HK-2 (cell line): ENCODE results near the gene JARID2.
A peak's percentile ranks its signal among the peaks of the same experiment; 100 is the strongest.

Experiments used
- DNase-seq: peaks from one replicate; pipeline ENCODE4 v3.0.0-alpha.2; 2018; ENCODE audit not compliant: unreplicated experiment

The JARID2 gene

DNA sequence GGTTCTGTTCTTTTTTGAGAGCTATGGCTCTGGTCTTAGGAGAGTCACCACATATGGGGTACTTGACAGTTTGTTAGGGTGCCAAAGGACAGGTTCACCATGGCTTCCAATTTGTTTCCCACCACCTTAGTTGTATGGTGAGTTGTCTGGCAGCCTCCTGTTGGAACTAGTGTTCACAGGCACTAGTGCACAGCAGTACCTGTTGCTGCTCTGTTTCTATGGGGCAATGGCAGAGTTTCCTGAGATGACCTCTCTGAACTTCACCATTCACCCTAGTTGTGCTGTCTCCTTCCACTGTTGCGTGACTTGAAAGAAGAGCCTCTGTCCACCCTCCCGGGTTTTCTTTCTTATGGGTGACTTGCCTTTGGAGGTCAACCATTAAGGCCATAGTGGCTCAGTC is 129.1 kb downstream of the JARID2 start:
- no peak for DNase-seq

DNA sequence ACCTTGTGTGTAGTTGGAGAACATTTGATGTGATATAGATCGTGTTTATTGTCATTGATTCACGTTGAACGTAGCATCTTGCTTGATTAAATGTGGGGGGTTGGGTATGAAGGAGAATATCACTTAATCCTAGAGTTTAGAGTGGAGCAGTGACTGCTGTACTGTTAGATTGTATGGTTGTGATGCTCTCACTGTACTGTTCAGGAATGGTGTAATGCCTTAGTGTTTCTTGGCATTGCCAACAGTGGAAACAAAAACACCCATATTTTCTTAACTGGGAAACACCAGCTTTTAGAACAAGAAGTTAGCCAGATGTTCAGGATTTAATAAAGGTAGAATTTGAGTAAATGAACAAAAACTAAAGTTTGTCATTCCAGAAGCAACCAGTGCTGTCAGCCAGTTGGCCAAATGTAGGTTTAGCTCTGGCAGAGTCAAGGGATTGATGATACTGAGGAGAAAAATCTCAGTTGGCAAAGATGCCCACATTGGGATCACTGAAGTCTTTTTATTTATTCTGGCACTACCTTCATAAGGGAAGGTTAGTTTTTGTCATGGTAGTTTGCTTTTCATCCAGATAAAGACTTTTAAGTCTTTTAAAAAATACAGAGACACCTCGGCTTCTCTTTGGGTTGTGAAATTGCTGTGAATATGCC is 129.9 kb downstream of the JARID2 start:
- DNase-seq, result no peak

DNA sequence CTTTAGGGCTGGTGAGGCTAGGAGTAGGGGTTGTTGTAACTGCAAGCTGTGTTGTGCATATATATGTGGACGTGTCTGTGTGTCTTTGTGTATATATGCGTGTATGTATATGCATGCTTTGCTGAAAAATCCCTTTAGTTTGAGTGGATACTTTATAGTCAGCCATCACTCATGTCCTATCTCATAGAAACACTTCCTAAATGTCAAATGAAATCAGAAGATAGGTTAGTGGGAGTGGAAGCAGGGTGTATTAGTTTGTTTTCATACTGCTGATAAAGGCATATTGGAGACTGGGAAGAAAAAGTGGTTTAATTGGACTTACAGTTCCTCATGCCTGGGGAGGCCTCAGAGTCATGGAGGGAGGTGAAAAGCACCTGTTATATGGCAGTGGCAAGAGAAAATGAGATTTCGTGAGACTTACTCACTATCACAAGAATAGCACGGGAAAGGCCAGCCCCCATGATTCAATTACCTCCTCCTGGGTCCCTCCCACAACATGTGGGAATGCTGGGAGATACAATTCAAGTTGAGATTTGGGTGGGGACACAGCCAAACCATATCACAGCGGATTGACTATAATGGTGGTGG is 131.1 kb downstream of the JARID2 start:
- DNase-seq, result no peak

DNA sequence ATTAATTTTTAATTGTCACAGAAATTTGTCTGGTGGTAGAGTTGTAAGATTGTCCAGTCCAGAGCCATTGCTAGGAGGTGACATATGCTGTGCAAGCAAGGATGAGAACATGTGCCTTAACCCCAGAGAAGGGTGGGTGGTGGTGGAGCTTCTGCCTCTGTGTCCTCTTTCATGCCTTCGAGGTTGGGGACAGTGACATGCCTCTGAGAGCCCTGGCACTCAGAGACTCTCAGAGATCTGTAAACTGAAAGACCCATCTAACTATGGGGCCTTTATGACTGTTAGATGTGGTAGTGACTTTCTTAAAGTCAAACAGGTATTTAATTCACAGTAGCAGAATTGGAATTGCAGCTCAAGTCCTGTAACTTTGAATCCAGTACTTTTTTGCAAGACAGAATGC is 132.4 kb downstream of the JARID2 start:
- DNase-seq, result no peak

DNA sequence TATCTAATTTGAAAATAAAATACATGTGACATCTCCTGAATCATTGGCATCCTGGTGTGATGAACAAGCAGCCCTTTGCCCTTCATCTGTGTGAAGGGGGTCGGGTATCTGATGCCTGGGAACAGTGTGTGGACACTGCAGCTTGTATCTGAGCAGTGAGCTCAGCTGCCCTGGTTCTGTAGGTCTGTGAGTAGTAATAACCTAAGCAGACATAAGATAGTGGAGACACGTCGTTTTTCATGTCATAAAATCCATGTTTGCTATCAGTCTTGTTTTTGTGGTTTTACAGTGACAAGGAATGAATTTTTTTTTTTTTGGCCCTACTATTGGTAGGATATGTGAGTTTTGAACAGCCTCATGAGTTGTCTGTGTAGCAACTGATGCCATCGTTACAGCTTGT is 133.0 kb downstream of the JARID2 start:
- DNase-seq, result no peak

DNA sequence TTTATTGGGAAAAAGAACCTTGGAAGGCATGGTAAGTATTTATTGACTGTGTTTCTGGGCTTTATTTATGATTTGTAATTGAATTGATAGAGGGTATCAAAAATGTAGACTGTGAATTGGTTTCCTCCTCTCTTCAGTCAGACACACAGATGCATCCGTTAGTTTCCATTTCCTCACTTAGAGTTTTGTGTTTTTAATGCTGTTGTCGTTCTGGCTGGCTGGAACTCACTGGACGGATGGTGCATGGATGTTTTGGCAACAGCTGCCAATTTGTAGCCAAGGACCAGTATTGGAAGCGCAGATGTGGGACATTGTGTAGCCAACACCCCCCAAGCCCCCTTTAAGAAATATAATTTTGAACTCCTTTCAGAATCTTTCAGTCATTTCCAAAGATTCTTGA is 134.5 kb downstream of the JARID2 start:
- no peak for DNase-seq

DNA sequence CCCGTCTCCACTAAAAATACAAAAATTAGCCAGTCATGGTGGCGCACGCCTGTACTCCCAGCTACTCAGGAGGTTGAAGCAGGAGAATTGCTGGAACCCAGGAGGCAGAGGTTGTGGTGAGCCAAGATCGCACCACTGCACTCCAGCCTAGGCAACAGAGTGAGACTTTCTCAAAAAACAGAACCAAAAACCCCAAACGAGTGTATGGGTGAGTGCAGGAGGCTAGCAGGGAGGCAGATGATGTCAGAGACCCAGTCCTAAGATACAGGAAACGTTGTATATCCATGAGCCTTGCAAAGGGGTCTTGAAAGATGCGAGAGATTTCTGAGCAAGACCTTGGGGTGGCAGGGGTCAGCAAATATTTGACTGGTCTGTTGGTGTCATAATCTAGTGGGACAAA is 136.2 kb downstream of the JARID2 start:
- no peak for DNase-seq

DNA sequence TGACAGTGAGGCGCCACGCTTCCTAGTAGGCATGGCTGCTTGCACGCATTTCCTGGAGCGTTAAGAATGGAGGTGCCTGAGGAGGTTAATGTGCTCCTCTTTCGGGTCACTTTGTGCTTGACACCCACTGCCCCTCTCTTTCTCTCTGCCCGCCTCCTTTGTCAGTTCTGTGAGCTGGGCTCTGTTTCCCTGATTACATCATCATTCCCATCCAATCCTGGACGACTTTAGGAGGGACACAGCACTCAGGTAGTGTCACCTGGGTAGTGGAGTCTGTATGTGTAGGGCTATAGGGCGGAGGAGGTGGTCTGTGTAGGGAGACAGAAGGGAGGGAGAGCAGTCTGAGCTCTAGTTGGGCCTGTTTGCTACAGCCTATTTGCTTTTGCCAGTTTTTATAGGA is 136.8 kb downstream of the JARID2 start:
- no peak for DNase-seq

DNA sequence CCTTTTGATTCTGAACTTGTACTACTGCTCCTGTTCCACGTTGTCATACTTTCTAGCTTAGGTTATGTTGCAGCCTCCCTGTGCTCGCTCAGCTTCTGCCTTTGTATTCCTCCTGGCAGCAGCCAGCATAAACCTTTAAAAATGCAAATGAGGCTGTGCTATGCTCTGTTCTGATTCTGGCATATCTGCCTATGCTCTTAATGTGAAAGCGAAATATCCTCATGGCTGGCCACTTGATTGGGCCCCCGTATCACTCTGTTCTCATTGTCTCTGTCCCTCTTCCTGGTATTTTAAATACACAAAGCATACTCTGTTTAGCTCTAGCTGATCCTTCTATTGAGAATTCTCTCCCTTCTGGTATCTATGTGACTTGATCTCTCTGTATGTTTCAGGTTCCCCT is 139.0 kb downstream of the JARID2 start:
- DNase-seq, result no peak

DNA sequence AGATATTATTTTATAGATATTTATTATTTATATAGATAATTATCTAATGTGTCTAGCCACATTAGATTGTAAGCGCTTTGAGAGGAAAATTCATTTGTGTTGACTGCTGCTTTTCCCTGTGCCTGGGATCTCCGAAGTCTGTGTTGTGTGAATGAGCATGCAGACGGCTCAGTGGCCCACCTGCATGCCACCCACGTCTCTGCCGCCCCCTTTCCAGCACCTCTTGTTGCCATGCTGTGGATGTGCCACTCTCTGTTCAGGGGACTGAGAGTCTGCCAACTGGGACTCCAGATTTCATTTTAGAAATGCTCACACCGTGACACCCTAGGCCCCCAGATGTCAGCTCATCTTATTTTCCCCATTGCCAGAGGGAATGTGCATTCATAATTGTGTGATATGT is 139.7 kb downstream of the JARID2 start:
- DNase-seq, result no peak

DNA sequence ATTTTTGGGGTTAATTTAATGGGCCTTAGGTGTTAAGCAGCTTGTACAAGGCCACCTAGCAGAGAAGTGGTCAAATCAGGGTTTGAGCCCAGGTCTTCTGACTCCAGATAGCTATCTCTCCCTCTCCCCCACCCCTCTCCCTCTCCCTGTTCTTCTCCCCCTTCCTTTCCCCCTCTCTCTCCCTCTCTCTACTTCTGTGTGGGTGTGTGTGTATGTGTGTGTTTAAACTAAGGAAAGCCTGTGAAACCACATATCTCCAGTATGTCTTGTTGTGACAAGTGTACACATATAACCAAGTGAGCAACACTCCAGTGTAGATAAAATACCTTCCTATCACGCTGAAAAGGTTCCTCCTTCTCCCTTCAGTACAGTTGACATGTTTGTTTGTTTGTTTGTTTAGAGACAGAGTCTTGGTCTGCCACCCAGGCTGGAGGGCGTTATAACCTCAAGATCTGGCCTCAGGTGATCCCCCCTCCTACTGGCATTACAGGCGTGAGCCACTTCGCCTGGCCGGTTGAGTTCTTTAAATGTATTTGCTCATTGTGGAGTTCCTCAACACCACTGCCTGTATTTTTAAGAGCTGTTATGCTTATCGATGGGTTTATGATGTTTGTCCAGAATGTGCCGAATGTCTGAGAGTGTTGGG is 140.4 kb downstream of the JARID2 start:
- DNase-seq, result no peak

DNA sequence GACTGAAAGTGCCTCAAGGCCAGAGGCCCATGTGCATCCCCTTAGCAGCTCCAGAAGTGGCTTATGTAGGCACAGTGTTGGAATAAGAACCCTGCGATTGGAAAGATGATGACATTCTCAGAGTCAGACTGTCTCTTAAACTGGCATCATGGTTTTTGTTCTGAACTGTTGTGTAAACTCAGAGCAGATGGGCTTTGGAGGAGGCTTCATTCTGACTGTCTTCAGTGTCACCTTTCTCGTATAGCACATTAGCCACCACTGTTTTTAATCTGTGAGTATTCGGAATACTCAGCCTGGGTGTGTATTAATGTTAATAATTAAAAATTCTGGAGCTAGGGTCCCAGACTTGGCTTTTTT is 140.9 kb downstream of the JARID2 start:
- no peak for DNase-seq

DNA sequence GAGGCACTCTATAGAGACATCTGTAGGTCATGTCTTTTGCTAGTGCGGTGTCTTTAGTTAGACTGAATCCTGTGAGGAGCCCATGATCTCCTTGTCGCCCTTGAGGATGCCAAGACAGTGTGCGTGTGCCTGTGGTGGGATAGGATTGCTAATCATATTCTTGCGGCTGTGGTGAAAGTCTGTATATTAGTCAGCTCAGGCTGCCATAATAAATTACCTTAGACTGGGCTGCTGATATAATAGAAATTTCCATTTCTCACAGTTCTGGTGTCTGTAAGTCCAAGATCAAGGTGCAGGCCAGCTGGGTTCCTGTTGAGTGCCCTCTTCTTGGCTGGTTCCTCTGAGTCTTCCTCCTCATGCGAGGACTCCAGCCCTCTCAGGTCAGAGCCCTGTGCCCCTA is 141.2 kb downstream of the JARID2 start:
- DNase-seq, result no peak

DNA sequence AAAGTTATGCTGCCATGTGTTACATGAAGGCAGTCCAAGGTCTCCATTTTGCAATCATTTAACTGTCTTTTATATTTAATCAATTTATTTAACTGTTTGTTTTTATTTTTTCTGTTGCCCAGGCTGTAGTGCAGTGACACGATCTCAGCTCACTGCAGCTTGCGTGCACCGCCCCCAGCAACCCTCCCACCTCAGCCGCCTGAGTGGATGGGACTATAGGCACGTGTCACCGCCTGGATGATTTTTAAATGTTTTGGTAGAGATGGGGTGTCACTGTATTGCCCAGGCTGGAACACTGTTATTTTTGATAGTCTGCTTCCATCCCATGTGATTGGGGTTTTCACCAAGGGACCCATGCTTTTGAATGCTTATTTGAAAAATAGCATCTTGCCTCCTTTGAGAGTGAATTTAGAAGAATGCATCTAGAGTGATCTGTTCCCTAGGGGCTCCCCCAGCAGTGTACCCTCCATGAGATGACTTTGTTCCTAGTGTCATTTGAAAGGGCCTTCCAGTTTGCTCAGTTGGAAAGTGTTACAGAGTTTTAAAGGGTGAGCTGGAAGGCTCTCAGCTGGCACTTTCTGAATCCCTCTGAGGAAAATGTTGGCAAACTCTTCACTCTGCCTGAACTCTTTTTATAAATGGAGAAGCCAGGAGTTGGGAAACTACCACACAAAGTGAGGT is 143.4 kb downstream of the JARID2 start:
- no peak for DNase-seq

DNA sequence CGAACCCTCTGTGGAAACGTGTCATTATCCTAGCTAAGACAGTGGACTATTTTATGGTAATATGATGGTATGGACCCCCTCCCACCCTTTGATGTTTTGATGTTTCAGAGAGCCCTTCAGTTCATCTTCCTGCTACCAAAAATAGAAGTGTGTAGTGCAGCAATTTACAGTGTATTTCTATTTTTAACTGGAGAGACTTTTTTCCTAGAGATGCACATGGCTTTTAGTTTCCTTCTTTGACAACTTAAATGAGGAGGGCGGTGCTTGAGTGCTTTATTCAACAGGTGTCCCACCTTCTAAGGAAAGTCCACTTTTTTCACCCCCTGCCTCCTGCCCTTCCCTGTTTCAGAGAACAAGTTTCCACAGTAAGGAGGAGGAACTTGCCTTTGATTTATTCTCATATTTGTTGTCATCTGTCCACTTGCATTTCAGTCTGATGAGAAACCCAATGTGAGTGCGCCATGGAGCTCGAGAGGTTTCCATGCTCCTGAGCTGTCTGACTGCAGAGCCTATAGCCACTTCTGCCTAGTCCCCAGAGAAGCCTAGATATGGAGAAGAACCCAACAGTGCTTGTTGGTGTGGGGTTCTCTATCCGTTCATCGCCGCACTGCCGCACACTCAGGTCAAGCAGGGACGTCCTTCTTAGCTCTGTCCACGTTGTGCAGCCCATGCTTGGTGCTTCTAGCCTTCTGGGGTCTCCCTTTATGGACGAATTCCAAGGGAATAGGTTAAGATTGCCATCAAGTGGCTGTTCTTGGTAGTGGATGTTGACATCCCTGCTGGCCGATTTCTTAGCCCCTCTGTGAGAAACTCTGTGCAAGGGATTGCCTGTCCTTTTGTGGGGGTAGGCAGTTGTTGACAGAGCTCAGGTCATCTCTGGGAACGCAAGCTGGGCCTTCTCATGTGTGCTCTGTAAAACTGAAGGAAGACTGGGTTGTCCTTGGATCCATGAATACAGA is 144.2 kb downstream of the JARID2 start:
- DNase-seq, result peak; percentile 15

DNA sequence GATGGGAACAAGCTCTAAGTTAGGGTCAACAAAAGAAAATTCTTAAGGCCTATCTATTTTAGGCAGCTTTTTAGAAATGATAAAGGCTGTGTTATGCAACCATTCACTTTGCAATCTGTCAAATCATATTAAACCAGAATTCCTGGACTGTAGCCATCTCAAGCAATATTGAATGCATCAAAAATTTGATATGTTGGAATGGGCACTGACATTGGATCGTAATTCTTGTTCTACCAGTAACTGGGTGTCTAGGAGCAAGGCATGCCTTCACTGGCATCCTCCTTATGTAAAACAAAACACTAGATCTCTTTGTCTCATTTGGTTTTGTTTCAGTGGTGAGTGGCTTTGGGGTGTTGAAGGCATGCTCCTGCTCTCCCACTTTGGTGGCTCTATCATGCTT is 145.6 kb downstream of the JARID2 start:
- no peak for DNase-seq

DNA sequence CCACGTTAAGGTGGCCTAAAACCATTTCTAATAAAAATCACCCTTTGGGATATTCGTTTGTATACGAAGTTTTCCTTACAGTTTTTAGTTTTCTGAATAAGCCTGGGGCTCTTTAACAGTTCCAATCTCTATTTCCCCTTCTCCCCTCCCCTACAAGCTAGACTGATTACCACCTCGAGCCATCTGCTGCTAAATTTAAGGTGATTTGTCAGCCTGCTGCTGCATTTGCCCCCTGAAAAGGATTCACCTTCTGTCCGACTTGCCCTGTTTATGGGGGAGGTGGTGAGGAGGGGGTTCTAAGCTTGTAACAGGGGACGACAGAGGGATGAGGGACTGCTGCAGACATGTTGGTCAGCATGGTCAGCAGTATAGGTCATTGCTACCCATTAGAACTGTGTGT is 146.3 kb downstream of the JARID2 start:
- no peak for DNase-seq

DNA sequence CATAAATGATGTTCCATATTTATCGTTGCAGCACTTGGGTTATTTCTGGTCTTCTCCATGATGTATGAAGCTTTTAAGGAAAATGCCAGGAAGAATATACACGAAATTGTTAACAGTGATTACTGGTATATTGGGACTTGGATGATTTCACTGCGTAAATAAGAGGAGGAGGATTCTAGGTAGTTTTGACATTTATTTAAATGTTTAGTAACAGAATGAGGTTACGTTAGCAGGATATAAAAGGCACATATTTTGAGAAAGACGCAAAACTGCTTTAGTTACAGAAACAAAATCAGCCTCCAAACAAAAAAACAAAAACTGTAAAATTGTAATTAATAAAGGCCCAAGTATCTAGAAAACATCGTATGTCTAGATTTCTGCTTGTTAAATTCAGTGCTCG is 147.7 kb downstream of the JARID2 start:
- no peak for DNase-seq

DNA sequence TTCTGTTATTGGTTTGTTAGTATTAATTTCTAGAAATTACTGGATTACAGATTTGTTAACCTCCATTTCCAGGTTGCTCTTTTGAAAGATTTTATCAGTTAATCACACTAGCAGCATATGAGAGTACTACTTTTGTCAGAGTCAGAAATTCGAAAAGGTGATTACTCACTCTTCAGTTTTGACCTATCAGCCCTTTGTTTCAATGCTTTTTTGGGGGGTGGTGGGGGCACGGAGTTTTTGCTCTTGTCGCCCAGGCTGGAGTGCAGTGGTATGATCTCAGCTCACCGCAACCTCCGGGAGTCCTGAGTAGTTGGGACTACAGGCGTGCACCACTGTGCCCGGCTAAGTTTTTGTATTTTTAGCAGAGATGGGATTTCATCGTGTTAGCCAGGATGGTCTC is 149.2 kb downstream of the JARID2 start:
- no peak for DNase-seq

DNA sequence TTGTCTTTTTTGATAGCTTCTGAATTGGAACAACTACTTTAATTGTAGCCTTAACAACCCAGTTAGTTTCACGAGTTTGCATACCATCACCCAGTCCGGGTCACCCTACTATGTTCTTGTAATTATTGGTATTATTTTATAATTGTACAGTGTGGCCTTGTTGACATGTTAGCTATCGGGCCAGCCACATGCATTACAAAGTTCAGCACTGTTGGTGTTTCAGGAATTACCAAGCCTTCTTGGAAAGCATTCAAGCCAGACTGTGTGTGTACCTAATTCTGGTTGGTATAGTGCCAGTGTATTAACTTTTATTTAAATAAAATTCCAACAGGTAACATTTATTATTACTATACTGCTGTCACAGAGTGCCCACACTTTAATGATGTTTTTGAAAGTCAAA is 150.9 kb downstream of the JARID2 start:
- DNase-seq, result no peak

DNA sequence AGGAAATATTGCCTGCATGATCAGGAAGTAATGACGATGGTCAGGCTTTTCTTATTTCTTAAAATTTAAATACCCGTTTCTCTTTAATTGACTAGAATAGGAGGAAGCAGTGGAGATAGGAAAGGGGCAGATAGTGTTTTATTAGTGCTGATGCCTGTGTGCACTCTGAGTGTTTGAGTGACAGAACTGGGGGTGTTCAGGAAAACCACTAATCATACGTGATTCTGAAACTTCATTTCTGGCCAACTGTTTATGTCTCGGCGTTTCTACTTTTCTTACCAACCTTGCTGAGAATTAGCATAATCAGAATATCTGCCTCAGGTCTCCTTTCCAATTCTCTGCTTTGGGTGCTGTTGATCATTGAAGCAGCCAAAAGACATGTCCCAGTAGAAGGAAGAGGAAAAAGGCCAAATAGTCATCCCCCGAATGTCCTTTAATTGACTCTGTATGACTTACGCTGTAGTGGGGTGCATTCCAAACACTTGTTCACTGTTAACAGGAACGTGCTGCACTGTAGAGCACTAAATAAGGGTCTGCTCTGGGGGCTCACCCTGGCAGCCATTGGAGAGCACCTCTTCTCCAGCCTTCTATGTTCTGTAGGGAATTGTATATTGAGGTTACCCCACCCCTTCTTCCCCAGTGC is 152.9 kb downstream of the JARID2 start:
- DNase-seq, result no peak
